HG03060 (cell line): ENCODE results near the gene TUBB6.

ENCODE experiments used
- ATAC-seq: cut with Tn5 transposase; IDR thresholded peaks from one replicate; pipeline ENCODE4 v1.9.1; 2021; ENCODE audit warnings: low read depth, moderate number of reproducible peaks; ENCODE audit not compliant: unreplicated experiment

TUBB6 gene

DNA sequence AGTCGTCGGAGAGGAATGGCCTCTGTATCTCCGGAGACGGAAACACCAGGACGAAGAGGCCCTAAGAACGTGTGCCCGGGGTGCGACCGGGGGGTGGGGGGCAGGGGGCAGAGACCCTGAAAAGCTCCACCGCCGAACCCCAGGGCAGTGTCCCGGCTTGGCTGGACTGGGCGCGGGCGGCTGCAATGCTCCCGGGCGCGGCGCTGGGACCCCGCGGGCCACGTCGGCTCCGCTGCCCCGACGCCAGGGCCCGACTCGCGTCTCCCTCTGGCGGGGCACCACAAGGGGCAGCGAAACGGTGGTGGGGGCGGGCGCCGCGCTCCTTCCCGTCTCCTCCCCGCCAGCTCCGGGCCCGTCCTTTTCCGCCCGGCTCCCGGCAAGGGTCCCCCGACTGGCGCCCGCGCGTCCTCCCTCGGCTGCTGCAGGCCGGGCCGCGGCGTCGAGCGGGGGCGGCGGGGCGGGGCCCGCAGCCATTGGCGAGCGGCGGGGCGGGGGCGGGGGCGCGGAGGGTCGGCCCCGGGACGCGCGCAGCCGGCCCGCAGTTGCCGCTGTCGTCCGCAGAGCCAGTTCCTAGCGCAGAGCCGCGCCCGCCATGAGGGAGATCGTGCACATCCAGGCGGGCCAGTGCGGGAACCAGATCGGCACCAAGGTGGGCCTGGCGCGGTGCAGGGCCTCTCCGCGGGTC is at the start of gene TUBB6:
TUBB6 (plus strand) TSS at position 541 of the 685 bp plus-strand sequence; CDS start at position 593, 52 bp downstream.
- no peak for ATAC-seq

- ATAC-seq = no peak
Observed at GRCh38 chr18:12258719-12259705, 49.0 kb upstream of the TUBB6 start.

DNA sequence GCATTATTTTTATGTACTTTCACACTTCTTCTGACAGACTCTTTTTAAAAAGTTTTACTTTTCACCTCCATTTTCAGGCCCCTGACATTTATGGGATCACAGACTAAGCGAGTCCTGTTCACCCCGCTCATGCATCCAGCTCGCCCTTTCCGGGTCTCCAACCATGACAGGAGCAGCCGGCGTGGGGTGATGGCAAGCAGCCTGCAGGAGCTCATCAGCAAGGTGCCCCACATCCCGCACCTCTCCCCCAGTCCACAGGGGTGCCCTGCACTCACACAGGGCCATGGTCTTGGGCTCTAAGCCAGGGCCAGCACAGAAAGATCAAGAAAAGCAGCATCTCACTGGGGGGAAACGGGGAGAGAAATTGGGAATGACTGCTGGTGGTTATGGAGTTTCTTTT is 45.3 kb upstream of the TUBB6 start:
- no peak for ATAC-seq

DNA sequence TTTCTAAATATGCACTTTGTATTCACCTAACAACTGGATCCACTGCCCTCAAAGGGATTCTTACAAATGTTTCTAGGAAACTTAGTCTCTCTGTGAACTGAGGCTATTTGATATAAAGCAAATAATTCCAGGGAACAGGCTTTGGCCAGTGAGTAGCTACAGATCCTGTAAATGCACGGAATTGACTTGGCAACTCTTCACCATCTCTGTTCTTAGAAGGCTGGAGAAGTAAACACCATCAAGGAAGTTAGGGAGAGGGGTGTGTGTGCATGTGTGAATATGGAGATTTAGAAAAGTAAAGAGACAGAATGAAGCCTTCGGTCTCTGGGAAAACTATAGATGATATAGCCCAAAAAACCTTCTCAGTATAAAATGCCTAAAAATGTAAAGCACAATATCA is 43.2 kb upstream of the TUBB6 start:
- ATAC-seq = no peak

- no peak for ATAC-seq
Observed at GRCh38 chr18:12271376-12272235, 36.4 kb upstream of the TUBB6 start.

- ATAC-seq = no peak
Observed at GRCh38 chr18:12274793-12275192, 33.2 kb upstream of the TUBB6 start.

- ATAC-seq = no peak
Observed at GRCh38 chr18:12276736-12277554, 31.1 kb upstream of the TUBB6 start.

DNA sequence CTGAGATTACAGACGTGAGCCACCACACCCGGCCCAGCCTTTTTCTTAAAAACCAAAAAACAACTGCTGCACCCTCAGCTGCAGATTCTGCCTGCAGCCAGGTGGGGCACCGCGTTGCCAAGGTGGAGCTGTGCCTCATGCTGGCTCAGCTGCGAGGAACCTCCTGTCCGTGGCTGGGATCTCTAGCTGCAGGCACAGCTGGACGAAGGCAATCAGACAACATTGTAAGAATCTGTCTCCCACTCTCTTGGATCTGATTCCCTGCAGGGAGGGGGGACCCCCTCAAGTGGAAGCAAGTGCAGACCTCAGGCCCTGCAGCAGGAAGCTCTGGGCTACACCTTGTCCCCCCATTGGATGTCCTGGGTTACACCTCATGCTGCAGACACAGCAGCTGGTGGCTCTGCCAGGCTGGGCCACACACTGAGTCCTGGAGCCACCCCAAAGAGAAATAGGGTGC is 29.8 kb upstream of the TUBB6 start:
- no peak for ATAC-seq

DNA sequence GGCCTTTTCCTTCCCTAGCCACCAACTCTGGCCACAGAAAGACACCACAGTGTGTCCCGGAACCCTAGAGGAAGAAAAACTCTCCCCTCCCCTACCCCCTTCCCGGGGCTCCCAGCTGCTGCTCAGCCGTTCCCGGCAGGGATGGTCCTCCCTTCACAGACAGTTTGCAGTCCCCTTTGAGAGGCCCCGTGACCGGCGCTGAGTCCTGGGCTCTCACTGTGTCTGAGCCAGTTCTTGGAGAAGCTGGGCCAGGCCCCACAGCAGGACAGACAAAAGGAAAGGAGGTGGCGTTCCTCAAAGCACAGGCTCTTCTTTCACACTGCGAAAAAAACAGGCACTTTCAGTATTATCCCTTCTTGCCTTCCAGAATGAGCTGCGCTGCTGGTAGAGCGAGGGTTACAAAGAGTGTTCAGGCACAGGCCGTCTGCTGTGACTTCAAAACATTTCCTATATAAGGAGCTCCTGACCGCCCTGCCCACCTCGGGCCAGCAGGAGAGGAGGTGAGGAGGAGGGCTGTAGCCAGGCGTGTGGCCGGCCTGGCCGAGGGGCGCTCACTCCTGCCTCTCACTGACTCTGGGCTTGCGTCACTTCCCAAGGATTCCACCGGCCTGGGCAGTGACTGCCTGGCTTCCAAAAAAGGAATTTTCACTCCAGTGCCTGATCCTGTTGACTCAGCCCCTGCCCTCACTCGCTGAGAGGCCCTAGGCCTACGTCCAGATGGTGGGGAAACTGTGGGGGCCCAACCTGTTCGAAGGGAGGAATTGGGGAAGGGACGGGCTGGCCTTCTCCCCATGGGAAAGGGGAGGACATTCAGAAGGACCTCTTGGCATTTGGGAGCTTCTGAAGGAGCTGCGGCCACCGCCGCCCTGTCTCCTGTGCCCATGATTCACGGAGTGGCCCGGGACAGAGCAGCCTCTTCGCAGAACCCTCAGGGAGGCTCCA is 29.0 kb upstream of the TUBB6 start:
- ATAC-seq = no peak

DNA sequence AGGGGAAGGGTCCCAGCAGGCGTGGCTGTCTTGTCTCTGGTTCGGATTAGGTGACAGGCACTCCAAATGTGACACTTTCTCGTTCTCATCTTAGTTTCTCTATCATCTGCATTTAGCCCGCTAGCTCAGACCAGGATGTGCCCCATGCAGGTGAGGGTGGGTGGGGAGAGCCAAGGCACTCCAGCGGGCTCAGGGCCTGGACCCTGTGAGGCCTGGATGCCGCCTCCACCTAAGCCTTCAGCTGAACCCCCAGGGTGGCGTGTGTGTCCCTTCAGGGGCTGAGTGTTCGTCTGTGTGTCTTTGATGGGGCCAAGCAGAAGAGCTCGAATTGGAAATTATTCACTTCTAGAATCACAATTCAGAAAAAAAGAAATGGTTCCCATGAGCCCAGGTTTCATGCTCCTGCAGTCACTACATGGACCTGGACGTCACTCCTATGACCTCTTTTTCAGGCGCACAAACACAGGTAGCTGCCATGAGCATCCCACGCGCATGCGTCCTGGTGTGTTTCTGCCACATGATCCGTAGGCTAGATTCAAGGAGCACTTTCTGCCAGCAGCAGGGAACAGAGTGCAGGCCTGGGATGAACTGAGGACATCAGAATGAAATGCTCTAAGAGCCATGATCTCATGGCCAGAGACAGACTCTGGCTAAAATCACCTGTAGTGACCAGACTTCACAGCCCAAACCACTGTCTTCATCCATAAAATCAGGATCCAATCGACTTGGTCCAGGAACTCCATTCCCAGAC is 28.1 kb upstream of the TUBB6 start:
- ATAC-seq = no peak

DNA sequence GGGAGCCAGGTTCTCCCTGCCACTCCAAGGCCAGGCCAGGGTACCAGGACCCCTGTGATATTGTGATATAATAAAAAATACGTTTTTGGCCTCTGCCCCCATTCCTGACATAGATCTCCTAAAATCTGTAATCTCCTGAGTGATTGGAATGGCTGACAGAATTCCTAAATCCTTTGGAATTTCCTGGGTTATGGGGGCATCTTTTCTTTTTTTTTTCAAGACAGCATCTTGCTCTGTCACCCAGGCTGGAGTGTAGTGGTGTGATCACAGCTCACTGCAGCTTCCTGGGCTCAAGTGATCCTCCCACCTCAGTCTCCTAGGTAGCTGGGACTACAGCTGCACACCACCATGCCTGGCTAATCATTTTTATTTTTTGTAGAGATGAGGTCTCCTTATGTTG is 26.2 kb upstream of the TUBB6 start:
- no peak for ATAC-seq

DNA sequence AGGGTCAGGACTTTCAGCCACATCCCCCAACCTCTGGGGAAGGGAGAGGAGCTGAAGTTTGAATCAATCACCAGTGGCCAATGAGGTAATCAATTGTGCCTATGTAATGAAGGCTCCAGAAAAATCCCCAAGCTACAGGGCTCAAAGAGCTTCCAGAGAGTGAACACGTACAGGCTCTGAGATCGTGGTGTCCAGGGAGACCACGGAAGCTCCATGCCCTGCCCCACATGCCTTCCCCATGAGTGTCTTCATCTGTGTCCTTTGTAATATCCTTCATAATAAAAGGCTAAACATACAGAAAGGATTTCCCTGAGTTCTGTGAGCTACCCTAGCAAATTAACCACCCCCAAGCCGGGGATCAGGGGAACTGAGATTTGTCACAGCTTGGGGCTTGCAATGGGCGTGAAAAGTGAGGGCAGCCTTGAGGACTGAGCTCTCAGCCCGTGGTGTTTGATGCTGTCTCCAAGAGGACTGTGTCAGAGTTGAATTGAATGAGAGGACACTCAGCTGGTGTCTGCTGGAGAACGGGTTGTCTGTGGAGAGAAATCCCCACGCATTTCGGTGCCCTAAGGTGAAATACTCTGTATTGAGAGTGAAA is 25.5 kb upstream of the TUBB6 start:
- no peak for ATAC-seq

GRCh38 chr18:12283256-12283655 is 24.8 kb upstream of the TUBB6 start:
- no peak for ATAC-seq

GRCh38 chr18:12283666-12284065 is 24.4 kb upstream of the TUBB6 start:
- ATAC-seq = no peak

DNA sequence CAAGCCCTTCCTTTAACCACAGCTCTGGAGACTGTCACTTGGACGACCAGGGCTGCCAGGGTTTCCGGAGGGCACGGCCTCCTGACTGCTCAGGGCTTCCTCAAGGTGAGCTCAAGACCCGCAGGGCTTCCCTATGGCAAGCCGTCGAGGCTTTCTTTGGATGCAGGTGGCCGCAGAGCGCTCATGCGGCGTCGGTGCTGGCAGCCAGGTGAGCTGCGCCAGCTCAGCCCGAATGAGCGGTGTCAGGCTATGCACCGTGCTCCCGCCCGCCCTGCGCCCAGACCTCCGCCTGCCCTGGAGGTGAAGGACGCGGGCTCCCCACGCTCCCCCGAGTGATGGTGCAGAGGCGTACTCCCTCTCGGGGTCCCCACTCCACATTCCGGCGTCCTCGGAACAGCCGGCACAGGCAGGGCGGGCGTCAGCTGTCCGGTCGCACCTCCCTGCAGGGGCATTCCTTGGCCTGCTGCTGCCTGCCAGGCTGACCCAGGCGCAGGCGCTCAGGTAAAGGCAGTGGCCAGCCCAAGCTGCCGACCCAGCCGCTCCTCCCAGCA is 20.8 kb upstream of the TUBB6 start:
- ATAC-seq = no peak

DNA sequence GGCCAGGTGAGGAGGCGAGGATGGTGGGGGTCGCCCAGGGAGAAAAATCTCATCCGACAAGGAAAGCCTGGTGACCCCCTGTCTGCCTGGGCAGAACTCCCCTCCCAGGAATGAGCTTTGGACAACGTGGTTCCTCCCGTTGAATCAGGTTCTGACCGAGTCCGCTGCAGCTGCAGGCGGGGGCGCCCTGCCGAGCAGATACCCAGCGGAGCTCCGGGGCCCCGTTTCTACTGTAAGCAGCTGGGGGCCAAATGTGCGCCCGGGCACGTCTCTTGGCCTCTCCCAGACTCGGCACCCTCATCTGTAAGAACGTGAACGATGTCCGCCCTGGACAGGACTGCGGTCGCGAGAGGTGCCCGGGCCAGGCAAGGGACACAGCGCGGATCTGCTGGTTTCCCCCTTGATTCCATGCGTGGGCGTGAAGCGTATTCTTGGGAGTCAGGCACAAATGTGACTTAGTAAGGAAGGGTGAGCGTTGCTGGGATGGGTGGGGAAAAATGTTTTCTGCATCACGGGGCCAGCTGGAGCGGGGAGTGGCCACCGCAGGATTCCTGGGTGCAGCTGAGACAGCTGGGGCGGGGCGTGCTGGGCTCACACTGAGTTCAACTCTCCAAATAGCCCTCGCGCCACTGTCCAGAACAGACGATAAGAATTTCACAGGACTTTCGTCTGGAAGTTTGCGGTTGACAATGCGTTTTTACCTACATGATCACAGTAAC is 20.2 kb upstream of the TUBB6 start:
- no peak for ATAC-seq

DNA sequence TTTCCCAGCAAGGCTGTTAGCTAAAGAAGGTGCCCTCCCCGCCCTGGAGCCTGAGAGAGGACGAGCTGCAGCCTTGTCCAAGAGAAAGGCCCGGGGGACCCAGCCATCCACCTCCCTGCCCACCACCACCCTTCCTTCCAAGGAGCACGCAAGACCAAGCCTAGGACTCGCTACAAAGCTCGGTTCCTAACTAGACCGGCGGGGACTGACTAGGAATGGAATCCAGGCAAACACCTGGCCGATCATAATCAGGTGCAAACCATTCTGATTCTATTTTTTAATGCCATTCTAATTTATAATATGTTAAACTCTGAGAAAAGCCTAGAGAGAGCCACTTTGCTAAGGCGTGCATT is 19.7 kb upstream of the TUBB6 start:
- no peak for ATAC-seq
